GM21737 (cell line): ENCODE measurements around the gene AKR7A3.
"Not testable (repeated sequence)": the region's sequence is repeated elsewhere in the genome, so short reads cannot be mapped to it uniquely, and the experiment has no call there.

Source experiments
- ATAC-seq: cut with Tn5 transposase; IDR thresholded peaks from one replicate; pipeline ENCODE4 v1.9.1; 2021; ENCODE audit warnings: mild to moderate bottlenecking, moderate library complexity; ENCODE audit not compliant: unreplicated experiment

The AKR7A3 gene

GRCh38 chr1:19288324-19289241, at the start of gene AKR7A3:
AKR7A3 (minus strand) TSS chr1:19288770; CDS start chr1:19288709, 61 bp downstream.
- ATAC-seq = not testable (repeated sequence)

DNA sequence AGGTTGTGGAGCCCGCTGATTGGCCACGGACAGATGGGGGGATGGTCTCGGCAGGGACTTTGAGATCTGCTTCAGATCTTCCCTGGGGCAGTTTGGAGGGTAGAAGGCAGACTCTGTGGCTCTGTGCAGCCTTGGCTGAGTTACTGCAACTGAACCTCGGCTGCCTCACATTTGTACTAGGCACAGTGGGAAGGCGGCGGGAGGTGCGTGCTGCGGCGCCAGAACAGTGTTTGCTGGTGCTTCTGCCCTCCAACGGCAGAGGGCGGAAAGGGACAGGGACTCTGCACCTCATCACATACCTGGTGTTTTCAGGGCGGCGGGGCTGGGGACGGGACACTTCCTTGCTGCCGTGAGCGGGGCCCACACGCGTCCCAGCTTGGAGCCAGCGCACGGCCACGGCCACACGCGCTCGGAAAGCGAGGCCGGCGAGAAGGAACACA, 49.8 kb upstream of the AKR7A3 start:
- ATAC-seq = no peak

DNA sequence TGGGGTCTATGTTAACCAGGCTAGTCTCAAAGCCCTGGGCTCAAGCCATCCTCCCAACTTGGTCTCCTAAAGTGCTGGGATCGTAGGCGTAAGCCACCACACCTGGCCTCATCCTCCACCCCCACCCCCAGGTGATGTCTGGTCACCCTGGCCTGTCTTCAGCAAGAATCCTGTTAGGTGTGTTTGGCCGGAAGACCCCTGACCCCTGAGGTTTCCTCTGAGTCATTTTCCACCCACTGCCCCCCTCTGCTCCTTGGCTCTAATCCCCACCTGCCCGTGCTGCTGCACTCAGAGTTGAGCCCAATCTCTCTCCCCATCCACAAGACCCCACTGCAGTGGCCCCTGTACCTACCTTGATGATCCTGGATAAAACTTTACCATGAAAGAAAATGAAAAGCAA, 48.7 kb upstream of the AKR7A3 start:
- ATAC-seq = no peak

GRCh38 chr1:19336543-19336942, 48.0 kb upstream of the AKR7A3 start:
- ATAC-seq = no peak

DNA sequence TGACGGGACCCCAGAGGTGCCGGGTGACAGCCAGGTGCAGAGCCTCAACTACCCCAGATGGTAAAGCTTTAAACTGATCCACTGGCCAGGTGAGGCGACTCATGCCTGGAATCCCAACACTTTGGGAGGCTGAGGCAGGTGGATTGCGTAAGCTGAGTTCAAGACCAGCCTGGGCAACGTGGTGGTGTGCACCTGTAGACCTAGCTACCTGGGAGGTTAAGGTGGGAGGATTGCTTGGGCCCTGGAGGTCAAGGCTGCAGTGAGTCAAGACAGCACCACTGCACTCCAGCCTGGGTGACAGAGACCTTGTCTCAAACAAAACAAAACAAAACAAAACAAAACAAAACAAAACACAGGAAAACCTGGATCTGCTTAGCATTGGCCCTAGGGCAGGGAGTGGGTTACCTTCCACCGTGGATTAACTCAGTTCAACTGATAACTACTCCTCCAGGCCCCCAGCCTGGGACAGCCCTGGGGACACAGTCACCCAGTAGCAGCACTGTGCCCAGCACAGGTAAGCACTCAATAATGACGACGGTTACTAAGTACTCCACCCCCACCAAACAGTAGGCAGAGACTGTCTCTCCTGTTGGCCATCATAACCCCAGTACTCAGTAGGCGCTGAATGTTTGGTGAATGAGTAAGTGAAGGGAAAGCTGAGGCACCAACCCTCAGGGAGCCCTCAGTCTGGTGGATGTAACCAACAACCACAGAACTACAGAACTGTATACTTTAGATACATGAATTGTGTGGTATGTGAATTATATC, 45.2 kb upstream of the AKR7A3 start:
- no peak for ATAC-seq

DNA sequence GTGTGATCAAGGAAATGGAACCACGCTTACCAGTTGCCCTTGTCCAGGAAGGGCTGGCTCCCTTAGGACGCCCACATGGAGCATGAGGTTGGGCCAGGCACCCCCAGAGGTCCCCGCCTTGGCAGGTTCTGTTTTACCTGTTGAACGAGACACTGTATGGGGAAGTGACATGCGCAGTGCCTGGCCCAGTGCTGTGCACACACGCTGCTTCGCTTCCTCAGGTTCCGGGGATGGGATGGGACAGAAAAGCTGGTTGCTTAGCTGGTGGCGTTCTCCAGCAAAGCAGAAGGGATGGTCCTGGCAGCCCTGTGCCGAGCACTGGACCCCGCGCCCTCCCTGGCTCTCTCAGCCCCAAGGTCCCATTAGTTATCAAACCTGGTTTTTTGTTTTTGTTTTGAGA, 44.3 kb upstream of the AKR7A3 start:
- no peak for ATAC-seq

- no peak for ATAC-seq
Measured at GRCh38 chr1:19331262-19331878, 42.8 kb upstream of the AKR7A3 start.

DNA sequence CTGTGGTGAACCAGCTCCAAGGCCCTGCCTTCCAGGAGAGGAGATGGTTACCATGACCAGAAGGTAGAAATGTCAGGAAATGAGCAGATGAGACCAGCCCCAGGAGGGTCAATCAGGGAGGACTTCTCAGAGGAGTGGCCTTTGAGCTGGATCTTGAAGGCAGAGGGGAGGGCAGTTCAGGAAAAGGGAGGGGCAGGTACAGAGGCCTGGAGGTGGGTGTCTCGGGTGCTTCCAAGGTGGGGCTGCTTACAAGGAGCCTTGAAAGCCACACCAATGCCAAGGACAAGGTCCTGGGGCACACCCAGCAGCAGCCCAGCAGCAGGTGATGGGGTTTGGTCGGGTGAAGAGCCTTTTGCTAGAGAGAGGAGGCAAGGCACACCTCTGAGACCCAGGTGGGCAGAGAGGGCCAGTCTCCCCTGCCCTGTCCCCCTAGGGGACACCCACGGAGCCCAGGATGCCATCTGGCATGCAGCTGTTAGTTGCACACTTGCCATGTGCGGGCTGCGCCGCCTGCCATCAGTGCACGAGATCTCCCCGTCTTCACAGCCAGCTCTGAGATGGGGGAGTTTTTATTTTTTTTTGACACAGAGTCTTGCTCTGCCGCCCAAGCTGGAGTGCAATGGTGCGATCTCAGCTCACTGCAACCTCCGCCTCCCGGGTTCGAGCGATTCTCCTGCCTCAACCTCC, 42.0 kb upstream of the AKR7A3 start:
- ATAC-seq = no peak

GRCh38 chr1:19329611-19330010, 41.0 kb upstream of the AKR7A3 start:
- no peak for ATAC-seq

GRCh38 chr1:19329188-19329587, 40.6 kb upstream of the AKR7A3 start:
- ATAC-seq = no peak

DNA sequence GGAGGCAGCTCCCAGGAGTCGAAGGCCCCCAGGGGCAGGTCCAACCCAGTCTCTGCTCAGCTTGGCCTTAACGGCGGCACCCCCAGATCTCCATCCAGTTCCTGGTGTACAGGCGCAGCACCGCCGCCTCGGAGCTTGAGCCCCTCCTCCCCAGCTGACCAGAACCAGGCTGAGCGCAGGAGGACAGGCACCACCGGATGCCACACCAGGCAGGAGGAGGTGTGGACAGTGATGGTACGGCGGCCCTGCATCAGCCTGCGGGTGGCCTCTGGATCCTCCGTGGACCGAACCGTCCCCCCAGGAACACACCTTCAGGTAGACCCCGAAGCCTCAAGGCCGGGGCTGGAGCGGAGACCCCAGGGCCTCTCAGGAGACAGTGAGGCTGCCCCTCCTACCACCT, 39.9 kb upstream of the AKR7A3 start:
- ATAC-seq = no peak

- no peak for ATAC-seq
Measured at GRCh38 chr1:19327736-19328135, 39.2 kb upstream of the AKR7A3 start.

DNA sequence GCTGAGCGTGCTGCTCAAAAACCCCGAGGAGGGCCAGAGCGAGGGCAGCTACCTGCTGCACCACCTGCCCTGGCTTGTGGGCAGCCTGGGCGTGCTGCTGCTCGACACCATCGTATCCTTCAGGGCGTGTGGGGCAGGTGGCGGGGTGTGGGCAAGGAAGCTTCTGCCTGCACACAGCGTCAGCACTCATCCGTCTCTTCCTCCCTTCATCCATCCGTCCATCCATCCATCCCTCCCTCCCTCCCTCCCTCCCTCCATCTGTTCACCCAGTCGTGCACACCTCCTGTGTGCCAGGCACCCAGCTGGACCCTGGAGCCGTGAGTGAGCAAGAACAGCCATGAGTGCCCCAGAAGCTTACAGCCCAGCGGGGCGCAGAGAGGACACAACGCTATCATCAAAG, 38.7 kb upstream of the AKR7A3 start:
- no peak for ATAC-seq

- ATAC-seq = no peak
Measured at GRCh38 chr1:19326748-19327065, 38.1 kb upstream of the AKR7A3 start.

GRCh38 chr1:19325958-19326747, 37.6 kb upstream of the AKR7A3 start:
- no peak for ATAC-seq

GRCh38 chr1:19325368-19325957, 36.9 kb upstream of the AKR7A3 start:
- ATAC-seq = no peak

DNA sequence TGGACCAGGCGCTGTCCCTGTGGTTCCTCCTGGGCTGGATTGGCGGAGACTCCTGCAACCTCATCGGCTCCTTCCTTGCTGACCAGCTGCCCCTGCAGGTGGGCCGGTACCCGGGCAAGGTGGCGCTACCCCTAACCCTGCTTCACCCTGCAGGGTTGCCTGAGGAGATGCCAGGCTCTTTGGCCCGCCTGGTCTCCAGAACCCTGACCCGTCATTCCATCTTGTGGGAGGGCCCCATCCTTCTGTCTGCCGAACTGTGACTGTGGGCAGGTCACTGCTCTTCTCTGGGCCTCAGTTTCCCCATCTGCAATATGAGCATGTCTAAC, 36.1 kb upstream of the AKR7A3 start:
- no peak for ATAC-seq

GRCh38 chr1:19323987-19324664, 35.6 kb upstream of the AKR7A3 start:
- no peak for ATAC-seq

DNA sequence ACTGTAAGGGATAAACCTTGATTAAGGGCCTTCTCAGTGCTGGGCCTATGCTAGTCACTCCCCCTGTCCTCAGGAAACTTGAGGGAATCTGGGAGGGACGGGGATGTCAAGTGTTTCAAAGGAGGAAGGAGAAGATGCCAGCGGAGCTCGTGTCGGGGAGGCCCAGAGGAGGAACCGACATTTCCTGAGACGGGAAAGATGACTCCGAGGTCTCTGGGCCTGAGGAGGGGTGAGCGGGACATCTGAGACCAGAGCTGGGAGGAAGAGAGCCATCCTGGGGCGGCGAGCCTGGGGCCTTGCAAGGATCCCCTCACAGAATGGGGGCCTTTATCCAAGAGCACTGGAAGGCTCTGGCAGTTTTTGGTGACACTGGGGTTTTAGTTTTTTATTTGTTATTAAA, 33.9 kb upstream of the AKR7A3 start:
- no peak for ATAC-seq

DNA sequence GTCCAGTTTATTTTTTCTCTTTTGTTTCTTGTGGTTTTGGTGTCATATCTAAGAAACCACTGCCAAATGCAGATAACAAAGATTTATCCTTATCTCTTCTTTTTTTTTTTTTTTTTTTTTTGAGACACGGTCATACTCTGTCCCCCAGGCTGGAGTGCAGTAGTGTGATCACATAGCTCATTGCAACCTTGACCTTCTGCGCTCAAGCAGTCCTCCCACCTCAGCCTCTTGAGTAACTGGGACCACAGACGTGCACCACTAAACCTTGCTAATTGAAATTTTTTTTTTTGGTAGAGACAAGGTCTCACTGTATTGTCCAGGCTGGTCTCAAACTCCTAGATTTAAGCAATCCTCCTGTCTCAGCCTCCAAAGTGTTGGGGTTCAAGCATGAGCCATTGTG, 32.5 kb upstream of the AKR7A3 start:
- ATAC-seq = no peak
